NCI-H1930 (cell line): ENCODE measurements around the gene CMTM1.
"Not testable (repeated sequence)": the region's sequence is repeated elsewhere in the genome, so short reads cannot be mapped to it uniquely, and the experiment has no call there.

Experiments used
- DNase-seq, 2 experiments: peaks; one replicate each; lab custom pipeline; 2025; lab: John Stamatoyannopoulos, UW

CMTM1 gene

DNA sequence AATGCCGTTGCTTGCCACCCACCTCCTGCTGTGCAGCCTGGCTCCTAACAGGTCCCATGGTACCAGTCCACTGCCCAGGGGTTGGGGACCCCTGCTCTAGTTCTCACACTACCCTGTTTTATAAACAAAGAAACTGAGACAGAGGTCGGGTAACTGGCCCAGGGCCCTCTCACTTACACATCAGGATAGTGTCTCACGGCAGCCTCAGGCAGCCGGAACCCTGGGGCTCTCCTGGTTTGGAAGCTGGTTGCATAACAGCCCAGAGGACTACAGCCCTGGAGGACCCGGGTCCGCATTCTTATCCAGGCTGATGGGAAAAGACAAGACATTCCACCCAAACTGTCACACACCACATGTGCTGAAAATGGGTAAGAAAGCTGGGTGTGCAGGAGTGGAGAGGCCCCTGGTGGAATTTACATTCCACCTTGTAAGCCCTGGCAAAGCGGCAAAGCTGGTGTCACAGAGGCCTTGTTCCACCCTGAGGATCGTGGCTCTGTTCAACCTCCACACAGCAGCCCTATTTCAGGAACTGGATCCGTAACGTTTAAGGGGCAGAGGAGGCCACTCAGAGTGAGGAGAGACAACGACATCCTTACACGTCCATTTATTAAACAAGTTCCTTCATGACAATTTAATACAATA is 48.0 kb downstream of the CMTM1 start:
- no peak for DNase-seq

DNA sequence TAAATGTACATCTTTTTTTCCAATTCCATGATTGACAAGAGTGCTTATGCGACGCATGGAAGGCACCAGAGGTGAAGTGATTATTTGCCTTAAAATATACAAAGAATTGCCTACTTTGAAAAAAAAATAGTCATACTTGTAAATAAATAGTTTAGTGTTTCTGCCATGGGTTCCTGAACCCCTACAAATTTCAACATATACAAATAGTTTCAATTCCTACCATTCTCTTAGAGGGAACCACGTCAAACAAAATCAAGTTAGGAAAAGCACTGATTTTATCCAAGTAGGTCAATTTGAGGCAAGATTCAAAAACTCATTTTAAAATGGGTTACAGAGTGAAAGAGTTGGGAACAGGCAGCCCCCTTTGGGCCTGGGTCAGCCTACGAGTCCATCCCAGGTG is 49.9 kb downstream of the CMTM1 start:
- no peak for DNase-seq

DNA sequence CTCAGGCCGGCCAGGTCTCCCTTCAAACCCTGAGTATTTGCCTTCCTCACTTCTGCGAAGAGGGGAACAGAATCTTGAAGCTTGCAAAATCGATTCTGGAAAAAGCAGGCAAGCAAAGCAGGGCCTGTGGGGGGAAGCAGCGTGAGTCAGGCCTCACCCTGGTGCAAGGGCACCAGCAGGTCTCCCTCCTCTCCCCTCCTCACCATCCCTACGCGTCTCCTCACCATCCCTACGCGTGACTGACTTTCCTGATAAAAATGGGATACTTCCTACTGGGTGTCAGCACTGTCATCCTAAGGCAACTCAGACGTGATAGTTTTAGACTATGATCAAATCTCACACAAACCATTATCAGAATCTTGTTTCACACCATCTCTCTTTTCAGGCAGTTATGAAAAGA is 50.4 kb downstream of the CMTM1 start:
- no peak for DNase-seq

DNA sequence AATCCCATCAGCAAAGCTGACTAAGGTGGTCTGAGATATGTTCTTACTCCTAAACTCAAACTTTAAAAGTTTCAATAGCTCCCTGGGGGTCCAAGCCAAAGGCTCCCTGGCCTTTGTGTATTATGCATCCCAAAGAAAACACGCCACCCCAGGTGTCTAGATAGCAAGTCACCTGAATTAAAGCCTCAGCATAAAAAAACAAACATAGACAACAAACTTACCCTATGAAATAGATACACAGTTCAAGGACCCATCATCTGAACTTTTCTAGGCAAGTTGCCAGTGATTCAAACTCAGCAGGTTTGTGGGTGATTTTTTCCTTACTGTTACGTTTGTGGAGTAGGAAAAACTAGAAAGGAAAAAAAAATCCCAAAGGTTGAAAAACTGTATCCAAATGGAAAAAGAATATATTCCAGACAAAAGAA is 50.8 kb downstream of the CMTM1 start:
- no peak for DNase-seq

DNA sequence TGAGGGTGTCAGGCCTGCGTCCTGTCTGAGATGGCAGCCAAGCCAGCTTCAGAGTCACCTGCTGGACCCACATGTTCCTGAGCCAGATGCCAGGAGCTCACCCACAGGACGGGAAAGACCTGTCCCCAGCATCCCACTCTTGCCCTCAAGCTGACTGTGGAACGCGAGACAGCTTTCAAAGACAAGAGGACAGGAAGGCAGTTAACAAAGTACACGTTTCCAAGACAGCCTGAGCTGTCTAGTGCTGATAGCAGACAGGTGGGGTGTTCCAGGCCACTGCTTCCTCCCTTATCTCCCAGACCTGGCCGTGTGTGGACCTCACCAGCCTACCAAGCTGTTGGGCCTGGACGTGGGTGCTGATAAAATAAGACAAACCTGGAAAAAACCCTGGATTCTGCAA is 51.5 kb downstream of the CMTM1 start:
- DNase-seq: no peak

DNA sequence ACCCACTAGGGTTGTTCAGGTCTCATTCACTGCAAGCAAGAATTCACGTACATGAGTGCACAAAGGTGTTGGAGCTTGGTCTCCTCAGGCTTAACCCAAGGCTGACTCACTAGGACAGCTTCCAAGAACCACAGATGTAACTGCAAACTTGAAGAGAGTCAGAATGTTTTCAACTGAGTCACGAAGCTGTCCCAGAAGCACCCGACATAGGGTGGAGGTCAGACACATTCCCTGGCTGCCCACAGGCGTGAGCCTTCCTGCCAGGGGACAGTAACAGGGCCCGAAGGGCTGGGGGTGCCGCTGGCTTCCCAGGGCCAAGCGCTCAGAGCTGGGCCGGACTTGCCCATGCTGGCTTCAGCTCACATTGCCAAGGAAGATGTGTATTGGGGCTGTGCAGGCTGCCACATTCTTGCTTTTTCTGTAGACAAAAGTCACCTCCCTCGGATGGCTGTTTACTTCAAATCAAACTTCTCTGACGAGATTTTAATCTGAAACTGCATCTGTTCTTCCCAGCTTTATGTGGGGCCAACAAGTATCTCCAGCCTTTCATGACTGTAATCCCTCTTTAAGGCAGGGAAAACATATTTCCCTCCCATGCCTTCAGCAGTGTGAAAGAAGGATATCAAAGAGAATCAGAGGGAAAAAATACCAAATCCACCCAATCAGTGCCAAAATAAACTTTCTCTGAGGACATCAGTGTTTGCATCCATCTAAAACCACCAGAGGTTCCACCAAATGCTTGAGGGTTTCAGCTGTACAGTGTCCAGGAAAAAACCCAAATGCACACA is 52.5 kb downstream of the CMTM1 start:
- DNase-seq: no peak

DNA sequence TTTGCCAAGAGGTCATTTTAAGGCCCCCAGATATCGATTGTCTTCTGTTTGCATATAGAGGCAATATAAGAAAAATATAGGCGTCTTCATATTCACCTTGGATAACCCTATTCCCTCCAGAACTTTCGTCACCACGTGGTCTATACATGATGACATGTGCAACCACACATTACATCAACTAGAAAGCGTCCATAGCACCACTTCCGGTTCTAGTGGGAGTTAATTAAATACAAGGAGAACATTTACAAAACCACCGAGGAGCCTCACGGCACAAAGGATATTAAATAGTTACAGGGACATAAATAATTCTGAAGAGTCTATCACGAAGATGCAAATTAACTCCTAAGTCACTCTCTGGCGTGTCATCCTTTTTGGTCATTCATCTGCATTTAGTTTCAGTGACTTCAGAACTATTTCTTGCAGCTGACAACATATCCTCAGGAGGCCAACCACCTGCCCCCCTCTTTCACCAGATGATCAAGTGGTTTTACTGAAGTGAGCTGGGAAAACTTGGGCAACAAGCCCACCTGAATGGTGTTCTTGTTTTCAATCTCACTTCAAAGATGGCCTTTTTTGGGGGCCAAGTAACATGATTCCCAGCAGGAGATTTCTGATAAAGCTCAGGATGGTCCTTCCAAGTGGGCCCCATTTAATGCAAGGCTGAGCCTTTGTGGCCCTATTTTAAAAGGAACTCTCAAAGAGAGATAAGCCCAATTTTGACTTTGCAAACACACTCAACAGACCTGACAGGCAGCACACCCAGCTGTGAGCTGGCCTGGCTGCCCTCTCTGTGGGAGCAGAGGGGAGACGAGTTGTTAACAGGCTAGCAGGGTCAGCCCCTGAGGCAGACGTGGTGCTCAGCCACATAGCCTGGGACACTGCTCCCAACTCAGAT is 53.5 kb downstream of the CMTM1 start:
- no peak for DNase-seq

DNA sequence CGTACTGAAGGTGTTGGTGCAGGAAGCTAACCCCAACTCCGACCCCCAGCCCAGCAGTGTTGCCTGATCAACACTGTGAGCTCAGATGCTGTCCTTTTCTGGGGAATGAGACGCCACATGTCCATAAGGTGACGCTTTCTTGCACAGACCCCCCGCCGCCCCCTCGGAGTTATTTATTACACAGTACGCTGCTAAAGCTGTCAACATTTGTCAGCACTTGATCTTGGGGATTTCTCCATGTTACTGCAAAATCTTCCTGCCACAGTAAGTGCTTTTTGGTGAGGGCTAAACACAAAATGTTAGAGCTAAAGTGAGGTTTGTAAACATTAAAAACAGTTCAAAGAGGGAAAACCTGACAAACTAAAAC is 54.2 kb downstream of the CMTM1 start:
- DNase-seq: no peak

DNA sequence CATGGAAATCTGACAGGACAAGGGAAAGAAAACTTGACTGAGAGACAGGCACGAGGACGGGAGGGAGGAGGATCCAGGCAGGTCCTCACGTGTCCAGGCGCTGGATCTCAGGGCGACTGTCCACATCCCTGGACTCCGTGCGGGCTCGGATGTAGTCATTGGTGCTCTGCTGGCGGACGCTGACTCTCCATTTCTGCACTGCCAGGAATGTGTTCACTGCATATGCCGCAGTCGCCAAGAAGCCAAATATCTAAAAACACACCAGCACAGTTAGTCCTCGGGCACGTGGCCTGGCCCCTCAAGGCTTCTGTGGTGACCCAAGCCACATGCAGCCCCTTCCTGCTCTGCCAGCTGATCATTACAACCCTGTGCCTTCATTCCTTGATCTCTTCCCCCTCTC is 55.7 kb downstream of the CMTM1 start:
- no peak for DNase-seq

DNA sequence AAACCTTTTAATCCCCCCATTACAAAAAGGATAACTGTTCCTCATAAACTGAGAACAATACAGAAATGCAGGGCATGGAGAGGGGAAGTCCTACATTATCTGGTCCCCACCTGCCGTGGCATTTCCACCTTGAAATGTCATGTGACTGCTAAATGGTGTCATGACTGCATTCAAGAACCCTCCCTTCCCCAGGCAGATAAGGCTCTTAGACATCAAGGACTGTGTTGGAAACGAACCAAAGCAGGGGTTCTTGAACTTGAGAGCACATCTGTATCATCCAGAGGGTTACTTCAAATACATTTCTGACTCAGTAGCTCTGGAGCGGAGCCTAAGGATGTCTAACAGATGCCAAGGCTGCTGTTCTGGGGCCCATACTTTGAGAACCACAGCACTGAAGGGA is 56.6 kb downstream of the CMTM1 start:
- DNase-seq: no peak

DNA sequence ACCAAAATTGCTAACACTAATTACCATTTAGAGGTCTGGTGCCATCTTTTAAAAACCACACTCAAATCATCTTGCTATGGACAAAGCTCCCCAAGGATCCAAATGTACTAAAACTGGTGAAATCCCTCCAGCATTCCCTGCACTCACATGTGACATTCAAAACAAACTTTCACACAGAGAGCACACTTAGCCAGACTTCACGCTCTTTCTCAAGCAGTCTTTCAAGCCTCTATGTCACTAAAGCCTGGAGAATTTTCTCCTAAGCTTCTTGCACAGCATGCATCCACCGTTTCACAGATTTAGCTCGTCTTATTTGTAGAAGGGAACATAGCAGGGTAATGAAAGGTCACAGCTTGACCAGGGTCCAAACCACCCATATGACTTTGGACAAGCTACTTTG is 57.5 kb downstream of the CMTM1 start:
- DNase-seq: no peak

DNA sequence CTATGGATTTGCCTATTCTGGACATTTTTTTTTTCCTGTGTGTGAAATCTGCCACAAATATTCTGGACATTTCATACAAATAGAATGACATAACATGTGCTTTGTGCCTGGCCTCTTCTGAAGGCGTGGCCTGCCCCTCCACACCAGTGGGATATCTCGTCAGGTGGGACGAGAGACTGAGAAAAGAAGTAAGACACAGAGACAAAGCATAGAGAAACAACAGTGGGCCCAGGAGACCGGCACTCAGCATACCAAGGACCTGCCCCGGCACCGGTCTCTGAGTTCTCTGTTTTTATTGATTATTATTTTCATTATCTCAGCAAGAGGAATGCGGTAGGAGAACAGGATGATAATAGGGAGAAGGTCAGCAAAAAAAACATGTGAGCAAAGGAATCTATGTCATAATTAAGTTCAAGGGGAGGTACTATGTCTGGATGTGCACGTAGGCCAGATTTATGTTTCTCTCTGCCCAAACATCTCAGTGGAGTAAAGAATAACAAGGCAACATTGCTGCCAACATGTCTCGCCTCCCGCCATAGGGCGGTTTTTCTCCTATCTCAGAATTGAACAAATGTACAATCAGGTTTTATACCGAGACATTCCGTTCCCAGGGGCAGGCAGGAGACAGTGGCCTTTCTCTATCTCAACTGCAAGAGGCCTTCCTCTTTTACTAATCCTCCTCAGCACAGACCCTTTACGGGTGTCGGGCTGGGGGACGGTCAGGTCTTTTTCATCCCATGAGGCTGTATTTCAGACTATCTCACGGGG is 61.6 kb downstream of the CMTM1 start:
- DNase-seq: not testable (repeated sequence)
